HCT116 (cell line): ENCODE results near the gene MAGEA4. TPM values are rescaled to one million over a fixed set of nuclear protein-coding genes. Genes with fewer than 3 reads are reported as not detected.

Source experiments
- ATAC-seq: fragments of 200-7000 bp; cut with Tn5 transposase; 2 replicates; pipeline ENCODE4 v1.9.1; 2020; ENCODE audit warnings: mild to moderate bottlenecking, moderate library complexity
- BruUV-seq: library from RNA; stranded (reverse); fragments of 400-500 nt; replicated peaks from 2 replicates; lab custom pipeline; 2021; lab: Mats Ljungman, UMichigan
- CTCF ChIA-PET: fragments of 300-600 bp; sonication (Branson Sonifier 250); formaldehyde crosslinking; loops from one replicate; lab custom pipeline; 2021; ENCODE audit warnings: antibody characterized with exemption; lab: Charles Lee
- POLR2A ChIA-PET: fragments of 300-600, 350-600 bp; sonication (Branson Sonifier 250); formaldehyde crosslinking; loops from one replicate; lab custom pipeline; 2021; ENCODE audit warnings: antibody characterized with exemption; lab: Charles Lee
- RAD21 ChIA-PET, 2 experiments: fragments of 300-600 bp; sonication (Branson Sonifier 250); formaldehyde crosslinking; loops; one replicate each; lab custom pipeline; 2023; ENCODE audit warnings: low total read pairs in 2 of 2; ENCODE audit not compliant: uncharacterized antibody in 2 of 2, unreplicated experiment in 2 of 2, low non-redundant PET in 1 of 2; lab: Charles Lee
- DNase-seq: peaks from one replicate; pipeline ENCODE4 v3.0.0-alpha.2; 2010; ENCODE audit warnings: low read depth, low spot score
- H2AFZ ChIP-seq: fragments of 200-600 bp; shearing (Covaris generic), sonication (generic); 2 replicates; pipeline ENCODE4 v1.6.1; 2017; ENCODE audit warnings: low read depth, mixed run types, mixed read lengths, antibody characterized with exemption, low read length; ENCODE audit not compliant: poor library complexity, severe bottlenecking
- H3K27ac ChIP-seq: 2 replicates; pipeline ENCODE4 v1.5.1; 2012; ENCODE audit warnings: low read depth, low read length
- H3K27me3 ChIP-seq: fragments of 200-600 bp; sonication (generic); 2 replicates; pipeline ENCODE4 v1.6.1; 2016; ENCODE audit warnings: mixed run types, low read length, mixed read lengths; ENCODE audit not compliant: insufficient read depth
- H3K36me3 ChIP-seq, 2 experiments: fragments of 200-500 bp in 1 of 2; fragments of 200-600 bp in 1 of 2; sonication (Bioruptor generic) in 1 of 2; sonication (generic) in 1 of 2; 2 replicates each; pipeline versions ENCODE4 v1.5.1 to v1.6.1; 2014 to 2016; ENCODE audit warnings: low read length in 2 of 2, inconsistent platforms in 1 of 2, mixed read lengths in 1 of 2, mixed run types in 1 of 2; ENCODE audit not compliant: insufficient read depth in 2 of 2, control insufficient read depth in 1 of 2
- H3K4me1 ChIP-seq, 2 experiments: fragments of 200-600 bp in 1 of 2; sonication (generic) in 1 of 2; 2 replicates each; pipeline versions ENCODE4 v1.5.1 to v1.6.1; 2012 to 2017; ENCODE audit warnings: low read length in 2 of 2, inconsistent platforms in 1 of 2, mild to moderate bottlenecking in 1 of 2, mixed read lengths in 1 of 2, mixed run types in 1 of 2, moderate library complexity in 1 of 2; ENCODE audit not compliant: insufficient read depth in 2 of 2, control insufficient read depth in 1 of 2
- H3K4me2 ChIP-seq: fragments of 200-600 bp; sonication (generic); 2 replicates; pipeline ENCODE4 v1.6.1; 2017; ENCODE audit warnings: mixed run types, low read length, mixed read lengths
- H3K4me3 ChIP-seq, 2 experiments: fragments of 200-600 bp in 1 of 2; sonication (generic) in 1 of 2; replicated peaks in 1 of 2; 2 replicates each; pipeline ENCODE4 v1.5.1; 2011 to 2016; ENCODE audit warnings: low read length in 2 of 2, control low read depth in 1 of 2, low read depth in 1 of 2, mild to moderate bottlenecking in 1 of 2, mixed read lengths in 1 of 2, mixed run types in 1 of 2
- H3K79me2 ChIP-seq: fragments of 200-600 bp; sonication (generic); 2 replicates; pipeline ENCODE4 v1.6.1; 2017; ENCODE audit warnings: mild to moderate bottlenecking, mixed run types, low read length, moderate library complexity, mixed read lengths; ENCODE audit not compliant: insufficient read depth
- H3K9ac ChIP-seq: fragments of 200-600 bp; sonication (generic); 2 replicates; pipeline ENCODE4 v1.6.1; 2016; ENCODE audit warnings: low read length, mixed read lengths
- H3K9me2 ChIP-seq: fragments of 200-600 bp; sonication (generic), shearing (Covaris generic); 2 replicates; pipeline ENCODE4 v1.6.1; 2017; ENCODE audit warnings: mixed run types, mild to moderate bottlenecking, moderate library complexity; ENCODE audit not compliant: insufficient read depth
- H3K9me3 ChIP-seq, 2 experiments: fragments of 200-500 bp in 1 of 2; fragments of 200-600 bp in 1 of 2; sonication (Bioruptor generic) in 1 of 2; sonication (generic) in 1 of 2; 2 replicates each; pipeline ENCODE4 v1.6.1; 2014 to 2017; ENCODE audit warnings: low read length in 2 of 2, mixed read lengths in 2 of 2, inconsistent platforms in 1 of 2, low read depth in 1 of 2, mild to moderate bottlenecking in 1 of 2, mixed run types in 1 of 2, moderate library complexity in 1 of 2; ENCODE audit not compliant: control insufficient read depth in 1 of 2, insufficient read depth in 1 of 2
- H4K20me1 ChIP-seq: fragments of 200-600 bp; sonication (generic), shearing (Covaris generic); 2 replicates; pipeline ENCODE4 v1.6.1; 2017; ENCODE audit warnings: mixed run types, mild to moderate bottlenecking, moderate library complexity; ENCODE audit not compliant: insufficient read depth
- CEBPB ChIP-seq: IDR thresholded peaks from 2 replicates; pipeline ENCODE4 v1.6.1; 2012; ENCODE audit warnings: low read depth
- ELF1 ChIP-seq: IDR thresholded peaks from 2 replicates; pipeline ENCODE4 v1.6.1; 2012; ENCODE audit warnings: low read depth, borderline replicate concordance
- POLR2A ChIP-seq: IDR thresholded peaks from 2 replicates; pipeline ENCODE4 v1.7.0; 2011; ENCODE audit warnings: borderline replicate concordance; ENCODE audit not compliant: insufficient read depth, insufficient read length; ENCODE audit errors: extremely low read depth
- POLR2AphosphoS5 ChIP-seq: IDR thresholded peaks from 2 replicates; pipeline ENCODE4 v1.6.1; 2011; ENCODE audit warnings: mild to moderate bottlenecking, low read depth, low read length, moderate library complexity
- SIN3A ChIP-seq: IDR thresholded peaks from 2 replicates; pipeline ENCODE4 v1.6.1; 2012; ENCODE audit warnings: low read depth
- SP1 ChIP-seq: IDR thresholded peaks from 2 replicates; pipeline ENCODE4 v1.6.1; 2012; ENCODE audit warnings: low read depth
- YY1 ChIP-seq: IDR thresholded peaks from 2 replicates; pipeline ENCODE4 v1.6.1; 2011; ENCODE audit warnings: low read length, low read depth, moderate library complexity, mild to moderate bottlenecking; ENCODE audit not compliant: insufficient replicate concordance; ENCODE audit errors: extremely low read depth
- intact Hi-C: fragments of 100-400 bp; cut with micrococcal nuclease; formaldehyde crosslinking; loops from 2 replicates; pipeline ENCODE4 v1.10.0; 2022
- total RNA-seq: library from RNA; stranded (reverse); gene quantifications from one replicate; pipeline ENCODE4 v1.2.1, GENCODE V29; 2021; ENCODE audit not compliant: unreplicated experiment
- TF ChIP-seq, protein P1 (sequence below): IDR thresholded peaks from 2 replicates; pipeline ENCODE4 v1.6.1; 2012; ENCODE audit warnings: low read depth
- TF ChIP-seq, protein P2 (sequence below): IDR thresholded peaks from 2 replicates; pipeline ENCODE4 v1.6.1; 2012
- TF ChIP-seq, protein P3 (sequence below): IDR thresholded peaks from 2 replicates; pipeline ENCODE4 v1.6.1; 2011; ENCODE audit warnings: mild to moderate bottlenecking, low read length, moderate library complexity; ENCODE audit not compliant: insufficient replicate concordance; ENCODE audit errors: extremely low read depth

The MAGEA4 gene
- total RNA-seq, 1 experiment from 2014 or later: not detected

DNA sequence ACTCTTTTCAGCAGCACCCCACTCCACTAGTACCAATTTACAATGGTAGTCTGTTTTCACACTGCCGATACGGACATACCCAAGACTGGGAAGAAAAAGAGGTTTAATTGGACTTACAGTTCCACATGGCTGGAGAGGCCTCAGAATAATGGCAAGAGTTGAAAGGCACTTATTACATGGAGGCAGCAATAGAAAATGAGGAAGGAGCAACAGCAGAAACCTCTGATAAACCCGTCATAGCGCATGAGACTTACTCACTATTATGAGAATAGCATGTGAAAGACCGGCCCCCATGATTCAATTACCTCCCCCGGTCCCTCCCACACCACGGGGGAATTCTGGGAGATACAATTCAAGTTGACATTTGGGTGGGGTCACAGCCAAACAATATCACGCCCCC, 34.1 kb upstream of the MAGEA4 start:
- intact Hi-C loops: no loop called here

More for the DNA sequence above, 34.1 kb upstream of the MAGEA4 start:
- Histone ChIP-seq H3K27me3 (no peaks in the 10 kb centered on the region; the same call in 1 of the 2 replicates), H3K4me2 (no peak overlapping the region), H3K4me3 (no peak overlapping the region), H4K20me1 (no peaks in the 10 kb centered on the region), H3K9me3 (no peaks in the 10 kb centered on the region), H3K9me2 (no peaks in the 10 kb centered on the region), H3K9ac (no peak overlapping the region), H3K36me3 (no peaks in the 10 kb centered on the region), H3K27ac (no peak overlapping the region), H3K79me2 (no peaks in the 10 kb centered on the region), H2AFZ (no peak overlapping the region), H3K4me1 (no peaks in the 10 kb centered on the region)
- ATAC-seq (no peak), DNase-seq (no peak)
- TF ChIP-seq, protein P1, sequence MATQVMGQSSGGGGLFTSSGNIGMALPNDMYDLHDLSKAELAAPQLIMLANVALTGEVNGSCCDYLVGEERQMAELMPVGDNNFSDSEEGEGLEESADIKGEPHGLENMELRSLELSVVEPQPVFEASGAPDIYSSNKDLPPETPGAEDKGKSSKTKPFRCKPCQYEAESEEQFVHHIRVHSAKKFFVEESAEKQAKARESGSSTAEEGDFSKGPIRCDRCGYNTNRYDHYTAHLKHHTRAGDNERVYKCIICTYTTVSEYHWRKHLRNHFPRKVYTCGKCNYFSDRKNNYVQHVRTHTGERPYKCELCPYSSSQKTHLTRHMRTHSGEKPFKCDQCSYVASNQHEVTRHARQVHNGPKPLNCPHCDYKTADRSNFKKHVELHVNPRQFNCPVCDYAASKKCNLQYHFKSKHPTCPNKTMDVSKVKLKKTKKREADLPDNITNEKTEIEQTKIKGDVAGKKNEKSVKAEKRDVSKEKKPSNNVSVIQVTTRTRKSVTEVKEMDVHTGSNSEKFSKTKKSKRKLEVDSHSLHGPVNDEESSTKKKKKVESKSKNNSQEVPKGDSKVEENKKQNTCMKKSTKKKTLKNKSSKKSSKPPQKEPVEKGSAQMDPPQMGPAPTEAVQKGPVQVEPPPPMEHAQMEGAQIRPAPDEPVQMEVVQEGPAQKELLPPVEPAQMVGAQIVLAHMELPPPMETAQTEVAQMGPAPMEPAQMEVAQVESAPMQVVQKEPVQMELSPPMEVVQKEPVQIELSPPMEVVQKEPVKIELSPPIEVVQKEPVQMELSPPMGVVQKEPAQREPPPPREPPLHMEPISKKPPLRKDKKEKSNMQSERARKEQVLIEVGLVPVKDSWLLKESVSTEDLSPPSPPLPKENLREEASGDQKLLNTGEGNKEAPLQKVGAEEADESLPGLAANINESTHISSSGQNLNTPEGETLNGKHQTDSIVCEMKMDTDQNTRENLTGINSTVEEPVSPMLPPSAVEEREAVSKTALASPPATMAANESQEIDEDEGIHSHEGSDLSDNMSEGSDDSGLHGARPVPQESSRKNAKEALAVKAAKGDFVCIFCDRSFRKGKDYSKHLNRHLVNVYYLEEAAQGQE: no peak
- no peak for TF ChIP-seq ELF1
- TF ChIP-seq SIN3A: no peak
- no peak for TF ChIP-seq CEBPB
- no peak for TF ChIP-seq YY1
- TF ChIP-seq SP1: no peak
- TF ChIP-seq, protein P2, sequence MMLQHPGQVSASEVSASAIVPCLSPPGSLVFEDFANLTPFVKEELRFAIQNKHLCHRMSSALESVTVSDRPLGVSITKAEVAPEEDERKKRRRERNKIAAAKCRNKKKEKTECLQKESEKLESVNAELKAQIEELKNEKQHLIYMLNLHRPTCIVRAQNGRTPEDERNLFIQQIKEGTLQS: no peak
- no peak for TF ChIP-seq POLR2A
- TF ChIP-seq POLR2AphosphoS5: no peak
- TF ChIP-seq, protein P3, sequence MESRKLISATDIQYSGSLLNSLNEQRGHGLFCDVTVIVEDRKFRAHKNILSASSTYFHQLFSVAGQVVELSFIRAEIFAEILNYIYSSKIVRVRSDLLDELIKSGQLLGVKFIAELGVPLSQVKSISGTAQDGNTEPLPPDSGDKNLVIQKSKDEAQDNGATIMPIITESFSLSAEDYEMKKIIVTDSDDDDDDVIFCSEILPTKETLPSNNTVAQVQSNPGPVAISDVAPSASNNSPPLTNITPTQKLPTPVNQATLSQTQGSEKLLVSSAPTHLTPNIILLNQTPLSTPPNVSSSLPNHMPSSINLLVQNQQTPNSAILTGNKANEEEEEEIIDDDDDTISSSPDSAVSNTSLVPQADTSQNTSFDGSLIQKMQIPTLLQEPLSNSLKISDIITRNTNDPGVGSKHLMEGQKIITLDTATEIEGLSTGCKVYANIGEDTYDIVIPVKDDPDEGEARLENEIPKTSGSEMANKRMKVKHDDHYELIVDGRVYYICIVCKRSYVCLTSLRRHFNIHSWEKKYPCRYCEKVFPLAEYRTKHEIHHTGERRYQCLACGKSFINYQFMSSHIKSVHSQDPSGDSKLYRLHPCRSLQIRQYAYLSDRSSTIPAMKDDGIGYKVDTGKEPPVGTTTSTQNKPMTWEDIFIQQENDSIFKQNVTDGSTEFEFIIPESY: no peak
- RAD21 ChIA-PET: no interaction called here
- POLR2A ChIA-PET: no interaction called here
- BruUV-seq: no TSS peak
- CTCF ChIA-PET: no interaction called here
